Panc1 (cell line): ENCODE results near the gene HCN4. TPM values are rescaled to one million over a fixed set of nuclear protein-coding genes. Genes with fewer than 3 reads are reported as not detected.

ENCODE experiments used
- ATAC-seq: fragments of 200-7000 bp; cut with Tn5 transposase; 2 replicates; pipeline ENCODE4 v1.9.1; 2020; ENCODE audit warnings: mild to moderate bottlenecking, moderate library complexity
- BruUV-seq: library from RNA; stranded (reverse); fragments of 400-500 nt; replicated peaks from 2 replicates; lab custom pipeline; 2021; lab: Mats Ljungman, UMichigan
- CTCF ChIA-PET: fragments of 300-600 bp; sonication (Branson Sonifier 250); formaldehyde crosslinking; loops from one replicate; lab custom pipeline; 2022; ENCODE audit warnings: antibody characterized with exemption; lab: Charles Lee
- POLR2A ChIA-PET: fragments of 300-600 bp; sonication (Branson Sonifier 250); formaldehyde crosslinking; loops from one replicate; lab custom pipeline; 2022; ENCODE audit warnings: antibody characterized with exemption; lab: Charles Lee
- DNase-seq: peaks from one replicate; pipeline ENCODE4 v3.0.0-alpha.2; 2010; ENCODE audit warnings: low read depth, low spot score
- H3K27ac ChIP-seq: 2 replicates; pipeline ENCODE4 v1.5.1; 2011; ENCODE audit warnings: mild to moderate bottlenecking, low read length, inconsistent platforms
- H3K27me3 ChIP-seq: fragments of 200-500 bp; sonication (Bioruptor generic); 2 replicates; pipeline ENCODE4 v1.6.0; 2014; ENCODE audit warnings: low read length, inconsistent platforms; ENCODE audit not compliant: control insufficient read depth, insufficient read depth
- H3K36me3 ChIP-seq: fragments of 200-500 bp; sonication (Bioruptor generic); 2 replicates; pipeline ENCODE4 v1.5.1; 2014; ENCODE audit warnings: inconsistent platforms, mild to moderate bottlenecking, low read length, moderate library complexity; ENCODE audit not compliant: control insufficient read depth, insufficient read depth
- H3K4me1 ChIP-seq: 2 replicates; pipeline ENCODE4 v1.5.1; 2011; ENCODE audit warnings: inconsistent platforms, mild to moderate bottlenecking, low read length, moderate library complexity; ENCODE audit not compliant: control insufficient read depth, insufficient read depth
- H3K4me3 ChIP-seq, 2 experiments: 2 replicates each; pipeline ENCODE4 v1.5.1; 2011 to 2012; ENCODE audit warnings: low read depth in 2 of 2, low read length in 2 of 2, mild to moderate bottlenecking in 2 of 2, inconsistent platforms in 1 of 2, moderate library complexity in 1 of 2
- H3K9me3 ChIP-seq: fragments of 200-500 bp; sonication (Bioruptor generic); 2 replicates; pipeline ENCODE4 v1.5.1; 2014; ENCODE audit warnings: low read depth, mild to moderate bottlenecking, inconsistent platforms, low read length, moderate library complexity; ENCODE audit not compliant: control insufficient read depth, insufficient read depth
- POLR2AphosphoS5 ChIP-seq: IDR thresholded peaks from 2 replicates; pipeline ENCODE4 v1.6.1; 2012; ENCODE audit warnings: mild to moderate bottlenecking, low read depth, low read length, moderate library complexity
- SIN3A ChIP-seq: IDR thresholded peaks from 2 replicates; pipeline ENCODE4 v1.6.1; 2012; ENCODE audit warnings: low read depth, mild to moderate bottlenecking, low read length, moderate library complexity, borderline replicate concordance; ENCODE audit not compliant: insufficient read depth
- TCF7L2 ChIP-seq: IDR thresholded peaks from 2 replicates; pipeline ENCODE4 v1.6.1; 2011; ENCODE audit warnings: mild to moderate bottlenecking, low read depth, low read length, inconsistent platforms
- in situ Hi-C: cut with HindIII; loops from 2 replicates; pipeline ENCODE4 v1.10.0; 2016; ENCODE audit warnings: low sequenced_read_pairs, low pct_unique_long_range_greater_than_20kb
- intact Hi-C: fragments of 100-400 bp; cut with micrococcal nuclease; formaldehyde crosslinking; loops from one replicate; pipeline ENCODE4 v1.10.0; 2022; ENCODE audit not compliant: unreplicated experiment
- total RNA-seq: library from RNA; stranded (reverse); gene quantifications from one replicate; pipeline ENCODE4 v1.2.1, GENCODE V29; 2021; ENCODE audit not compliant: unreplicated experiment
- TF ChIP-seq, protein P1 (sequence below), 2 experiments: IDR thresholded peaks; 2 replicates each; pipeline ENCODE4 v1.6.1; 2011 to 2012; ENCODE audit warnings: low read depth in 2 of 2, control low read depth in 1 of 2, low read length in 1 of 2, mild to moderate bottlenecking in 1 of 2, moderate library complexity in 1 of 2; ENCODE audit not compliant: insufficient read depth in 1 of 2
- TF ChIP-seq, protein P2 (sequence below): fragments of 450-650 bp; IDR thresholded peaks from 2 replicates; pipeline ENCODE4 v1.5.1; 2017; ENCODE audit warnings: mild to moderate bottlenecking

The HCN4 gene
- total RNA-seq, 1 experiment from 2014 or later = 0.15 TPM

DNA sequence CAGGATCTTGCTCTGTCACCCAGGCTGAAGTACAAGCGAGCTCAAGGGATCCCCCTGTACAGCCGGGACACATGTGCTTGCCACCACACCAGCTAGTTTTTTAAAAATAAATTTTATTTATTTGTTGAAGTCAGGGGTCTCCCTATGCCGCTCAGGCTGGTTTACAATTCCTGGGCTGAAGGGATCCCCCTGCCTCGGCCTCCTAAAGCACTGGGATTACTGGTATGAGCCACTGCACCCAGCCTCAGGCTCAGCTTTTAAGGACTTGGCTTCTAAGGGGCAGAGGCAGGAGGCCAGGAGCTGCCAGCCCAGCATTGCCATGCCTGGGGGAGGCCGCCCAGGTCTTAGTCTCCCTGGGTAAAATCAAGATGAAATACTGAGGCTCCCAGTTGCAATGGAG is 37.3 kb downstream of the HCN4 start:
- CTCF ChIA-PET = interaction anchor here (0.6 kb wide), 1 partner anchor 597 kb away, joined by 4 read pairs; no protein-coding TSS in a partner anchor
- intact Hi-C loops = no loop called here
- DNase-seq = no peak

DNA sequence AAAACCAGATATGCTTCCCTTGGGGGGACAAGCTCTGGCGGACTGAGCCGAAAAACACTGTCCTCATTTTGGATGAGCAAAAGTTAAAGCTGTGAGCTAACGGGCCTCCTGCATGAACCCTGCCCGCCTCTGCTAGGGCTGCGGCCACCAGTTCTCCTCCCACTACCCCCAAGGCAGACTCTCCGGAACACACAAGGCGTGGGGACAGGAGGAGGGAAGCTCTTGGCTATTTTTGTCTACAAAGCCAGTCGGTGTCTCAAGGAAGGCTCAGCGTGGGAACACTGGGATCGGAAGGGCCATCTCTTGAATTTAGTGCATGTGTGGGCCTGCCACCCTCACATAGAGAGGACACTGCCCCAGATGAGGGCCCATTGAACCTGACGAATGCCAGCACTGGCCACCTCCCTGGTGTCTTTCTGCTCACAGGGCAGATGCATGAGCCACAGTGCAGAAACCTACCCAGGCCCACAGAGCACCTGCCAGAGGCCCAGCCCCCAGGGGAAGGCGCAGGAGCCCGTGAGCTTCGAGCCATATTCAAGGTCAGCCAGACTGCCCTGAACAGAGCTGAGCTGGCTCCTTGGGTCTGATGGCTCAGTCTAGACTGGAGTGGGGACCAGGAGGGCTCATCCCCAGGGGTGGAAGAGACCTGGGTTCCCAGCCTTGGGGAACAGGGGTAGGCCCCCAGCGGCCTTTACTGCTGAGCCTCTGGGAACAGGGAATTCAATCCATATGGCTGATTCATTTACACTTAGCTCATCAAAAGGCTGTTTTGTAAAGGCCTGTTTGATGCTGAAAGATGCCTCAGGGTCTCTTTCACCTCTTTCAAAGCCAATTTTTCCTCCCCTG is 38.3 kb downstream of the HCN4 start:
- TF ChIP-seq TCF7L2 (no peak), SIN3A (no peak), POLR2AphosphoS5 (no peak)
- TF ChIP-seq, protein P1, sequence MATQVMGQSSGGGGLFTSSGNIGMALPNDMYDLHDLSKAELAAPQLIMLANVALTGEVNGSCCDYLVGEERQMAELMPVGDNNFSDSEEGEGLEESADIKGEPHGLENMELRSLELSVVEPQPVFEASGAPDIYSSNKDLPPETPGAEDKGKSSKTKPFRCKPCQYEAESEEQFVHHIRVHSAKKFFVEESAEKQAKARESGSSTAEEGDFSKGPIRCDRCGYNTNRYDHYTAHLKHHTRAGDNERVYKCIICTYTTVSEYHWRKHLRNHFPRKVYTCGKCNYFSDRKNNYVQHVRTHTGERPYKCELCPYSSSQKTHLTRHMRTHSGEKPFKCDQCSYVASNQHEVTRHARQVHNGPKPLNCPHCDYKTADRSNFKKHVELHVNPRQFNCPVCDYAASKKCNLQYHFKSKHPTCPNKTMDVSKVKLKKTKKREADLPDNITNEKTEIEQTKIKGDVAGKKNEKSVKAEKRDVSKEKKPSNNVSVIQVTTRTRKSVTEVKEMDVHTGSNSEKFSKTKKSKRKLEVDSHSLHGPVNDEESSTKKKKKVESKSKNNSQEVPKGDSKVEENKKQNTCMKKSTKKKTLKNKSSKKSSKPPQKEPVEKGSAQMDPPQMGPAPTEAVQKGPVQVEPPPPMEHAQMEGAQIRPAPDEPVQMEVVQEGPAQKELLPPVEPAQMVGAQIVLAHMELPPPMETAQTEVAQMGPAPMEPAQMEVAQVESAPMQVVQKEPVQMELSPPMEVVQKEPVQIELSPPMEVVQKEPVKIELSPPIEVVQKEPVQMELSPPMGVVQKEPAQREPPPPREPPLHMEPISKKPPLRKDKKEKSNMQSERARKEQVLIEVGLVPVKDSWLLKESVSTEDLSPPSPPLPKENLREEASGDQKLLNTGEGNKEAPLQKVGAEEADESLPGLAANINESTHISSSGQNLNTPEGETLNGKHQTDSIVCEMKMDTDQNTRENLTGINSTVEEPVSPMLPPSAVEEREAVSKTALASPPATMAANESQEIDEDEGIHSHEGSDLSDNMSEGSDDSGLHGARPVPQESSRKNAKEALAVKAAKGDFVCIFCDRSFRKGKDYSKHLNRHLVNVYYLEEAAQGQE (IDR thresholded peaks at IDR 0.05; ENCODE audit: insufficient read depth in 1 of 2, low read depth in 2 of 2, low read length in 1 of 2) = no peak
- TF ChIP-seq, protein P2, sequence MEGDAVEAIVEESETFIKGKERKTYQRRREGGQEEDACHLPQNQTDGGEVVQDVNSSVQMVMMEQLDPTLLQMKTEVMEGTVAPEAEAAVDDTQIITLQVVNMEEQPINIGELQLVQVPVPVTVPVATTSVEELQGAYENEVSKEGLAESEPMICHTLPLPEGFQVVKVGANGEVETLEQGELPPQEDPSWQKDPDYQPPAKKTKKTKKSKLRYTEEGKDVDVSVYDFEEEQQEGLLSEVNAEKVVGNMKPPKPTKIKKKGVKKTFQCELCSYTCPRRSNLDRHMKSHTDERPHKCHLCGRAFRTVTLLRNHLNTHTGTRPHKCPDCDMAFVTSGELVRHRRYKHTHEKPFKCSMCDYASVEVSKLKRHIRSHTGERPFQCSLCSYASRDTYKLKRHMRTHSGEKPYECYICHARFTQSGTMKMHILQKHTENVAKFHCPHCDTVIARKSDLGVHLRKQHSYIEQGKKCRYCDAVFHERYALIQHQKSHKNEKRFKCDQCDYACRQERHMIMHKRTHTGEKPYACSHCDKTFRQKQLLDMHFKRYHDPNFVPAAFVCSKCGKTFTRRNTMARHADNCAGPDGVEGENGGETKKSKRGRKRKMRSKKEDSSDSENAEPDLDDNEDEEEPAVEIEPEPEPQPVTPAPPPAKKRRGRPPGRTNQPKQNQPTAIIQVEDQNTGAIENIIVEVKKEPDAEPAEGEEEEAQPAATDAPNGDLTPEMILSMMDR = no peak
- Histone ChIP-seq H3K4me1 (no peaks in the 10 kb centered on the region), H3K9me3 (no peaks in the 10 kb centered on the region), H3K36me3 (no peaks in the 10 kb centered on the region), H3K4me3 (no peak overlapping the region), H3K27me3 (no peaks in the 10 kb centered on the region), H3K27ac (no peak overlapping the region)
- intact Hi-C loops (no loop called here), in situ Hi-C loops (no loop called here)
- DNase-seq (no peak), ATAC-seq (no peak)
- ChIA-PET POLR2A (no interaction called here), CTCF (no interaction called here)
- no TSS peak for BruUV-seq

More for the DNA sequence above, 37.3 kb downstream of the HCN4 start:
- POLR2A ChIA-PET = interaction anchor here (0.6 kb wide), 1 partner anchor 28 kb away, joined by 7 read pairs; no protein-coding TSS in a partner anchor
- in situ Hi-C loops = no loop called here
- BruUV-seq = no TSS peak
- no peak for ATAC-seq
- Histone ChIP-seq H3K9me3 (no peaks in the 10 kb centered on the region), H3K27me3 (no peaks in the 10 kb centered on the region), H3K36me3 (no peaks in the 10 kb centered on the region), H3K4me1 (no peaks in the 10 kb centered on the region), H3K4me3 (no peak overlapping the region), H3K27ac (no peak overlapping the region)
- TF ChIP-seq SIN3A (no peak), POLR2AphosphoS5 (no peak), TCF7L2 (no peak)
- TF ChIP-seq, protein P2 = no peak
- TF ChIP-seq, protein P1 (IDR thresholded peaks at IDR 0.05; ENCODE audit: insufficient read depth in 1 of 2, low read depth in 2 of 2, low read length in 1 of 2) = no peak
